Esophagus muscularis mucosa (tissue), 4 donors: Measurements from ENCODE around the gene SLC6A11. TPM values are rescaled to one million over a fixed set of nuclear protein-coding genes. Genes with fewer than 3 reads are reported as not detected.

Source experiments
- DNase-seq: peaks from one replicate; pipeline ENCODE4 v3.0.0-alpha.2; 2017; ENCODE audit errors: extremely low spot score
- H3K27ac ChIP-seq, 4 donors: fragments of 200-600 bp; sonication (generic); replicated peaks in 1 of 4; 1 replicate in 3 of 4; 2 replicates in 1 of 4; pipeline ENCODE4 v1.5.1; 2016 to 2019; ENCODE audit warnings: mild to moderate bottlenecking in 1 of 4
- H3K27me3 ChIP-seq, 4 donors: fragments of 200-600 bp; sonication (generic); one replicate each; pipeline versions ENCODE4 v1.5.1 to v1.6.0; 2016 to 2019
- H3K36me3 ChIP-seq, 4 donors: fragments of 200-600 bp; sonication (generic); one replicate each; pipeline ENCODE4 v1.5.1; 2016 to 2019
- H3K4me1 ChIP-seq, 4 donors: fragments of 200-600 bp; sonication (generic); one replicate each; pipeline ENCODE4 v1.5.1; 2016 to 2019
- H3K4me3 ChIP-seq, 4 donors: fragments of 200-600 bp; sonication (generic); 1 replicate in 2 of 4; 2 replicates in 2 of 4; pipeline ENCODE4 v1.5.1; 2016 to 2019; ENCODE audit warnings: mild to moderate bottlenecking in 4 of 4, moderate library complexity in 1 of 4
- H3K9me3 ChIP-seq, 4 donors: fragments of 200-600 bp; sonication (generic); 1 replicate in 3 of 4; 2 replicates in 1 of 4; pipeline ENCODE4 v1.5.1; 2016 to 2019
- EP300 ChIP-seq: sonication (generic); formaldehyde crosslinking; IDR thresholded peaks from one replicate; pipeline ENCODE4 v1.6.1; 2017; ENCODE audit warnings: antibody characterized with exemption
- POLR2A ChIP-seq: fragments of 450-650 bp; IDR thresholded peaks from one replicate; pipeline ENCODE4 v1.6.1; 2017; ENCODE audit warnings: antibody characterized with exemption, moderate library complexity, mild to moderate bottlenecking, low read depth
- POLR2AphosphoS5 ChIP-seq, 2 donors: sonication (generic); formaldehyde crosslinking; IDR thresholded peaks; one replicate each; pipeline ENCODE4 v1.6.1; 2017; ENCODE audit warnings: antibody characterized with exemption in 2 of 2
- WGBS: methylation state at CpG from one replicate; pipeline ENCODE4 v1.1.5; 2018; 5-methylcytosine and 5-hydroxymethylcytosine counted together
- intact Hi-C: fragments of 100-400 bp; cut with DNase I; formaldehyde crosslinking; loops from one replicate; pipeline ENCODE4 v1.15.1; 2023
- total RNA-seq, 4 donors: library from RNA; depleted of rRNA; stranded (reverse); fragments of >200 nt; gene quantifications; one replicate each; pipeline versions ENCODE4 v1.1.0 to v1.2.1, GENCODE V29; 2016
- TF ChIP-seq, protein P1 (sequence below), 3 experiments: fragments of 200-600 bp in 2 of 3; fragments of 450-650 bp in 1 of 3; sonication (generic) in 2 of 3; IDR thresholded peaks; one replicate each; pipeline ENCODE4 v1.5.1; 2017 to 2019; ENCODE audit warnings: antibody characterized with exemption in 3 of 3, mild to moderate bottlenecking in 2 of 3, moderate library complexity in 1 of 3

The SLC6A11 gene
- total RNA-seq, 4 donors from 2014 or later: not detected

DNA sequence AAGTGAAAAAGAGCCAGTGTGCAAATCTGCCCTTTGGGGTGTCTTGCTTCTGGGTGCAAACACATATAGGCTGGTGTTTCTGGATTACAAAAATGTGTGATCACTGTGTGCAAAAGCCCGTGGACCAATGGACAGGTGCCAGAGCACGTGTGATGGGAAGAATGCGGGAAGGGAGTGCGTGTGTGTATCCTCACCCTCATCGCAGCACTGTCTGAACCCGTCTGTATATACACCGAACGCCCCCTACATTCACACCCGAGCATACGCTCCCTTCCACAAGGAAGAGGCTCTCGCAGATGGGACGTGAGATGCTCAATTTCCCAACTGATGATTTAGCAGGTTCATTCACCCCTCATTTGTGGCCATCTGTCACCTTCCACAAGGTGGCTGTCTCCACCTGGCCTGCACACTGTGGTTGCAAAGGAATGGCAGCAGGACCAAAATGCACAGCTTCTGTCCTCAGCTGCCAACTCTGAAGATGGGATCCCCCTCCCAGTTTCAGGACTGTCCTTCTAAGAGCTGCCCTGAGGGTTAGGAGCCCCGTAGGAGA lies 157.1 kb downstream of the SLC6A11 start:
- Histone ChIP-seq H3K27me3 (peaks cover 0 to 53% (median 3%) of the 10 kb centered on the region in 4 donors), H3K27ac (no peak overlapping the region), H3K36me3 (no peaks in the 10 kb centered on the region), H3K4me1 (no peaks in the 10 kb centered on the region), H3K9me3 (no peaks in the 10 kb centered on the region), H3K4me3 (no peak overlapping the region)
- WGBS: 70% methylated on average over 13 of the region's 13 CpGs
- TF ChIP-seq POLR2AphosphoS5 (IDR thresholded peaks at IDR 0.05): no peak
- no peak for TF ChIP-seq EP300
- TF ChIP-seq, protein P1, sequence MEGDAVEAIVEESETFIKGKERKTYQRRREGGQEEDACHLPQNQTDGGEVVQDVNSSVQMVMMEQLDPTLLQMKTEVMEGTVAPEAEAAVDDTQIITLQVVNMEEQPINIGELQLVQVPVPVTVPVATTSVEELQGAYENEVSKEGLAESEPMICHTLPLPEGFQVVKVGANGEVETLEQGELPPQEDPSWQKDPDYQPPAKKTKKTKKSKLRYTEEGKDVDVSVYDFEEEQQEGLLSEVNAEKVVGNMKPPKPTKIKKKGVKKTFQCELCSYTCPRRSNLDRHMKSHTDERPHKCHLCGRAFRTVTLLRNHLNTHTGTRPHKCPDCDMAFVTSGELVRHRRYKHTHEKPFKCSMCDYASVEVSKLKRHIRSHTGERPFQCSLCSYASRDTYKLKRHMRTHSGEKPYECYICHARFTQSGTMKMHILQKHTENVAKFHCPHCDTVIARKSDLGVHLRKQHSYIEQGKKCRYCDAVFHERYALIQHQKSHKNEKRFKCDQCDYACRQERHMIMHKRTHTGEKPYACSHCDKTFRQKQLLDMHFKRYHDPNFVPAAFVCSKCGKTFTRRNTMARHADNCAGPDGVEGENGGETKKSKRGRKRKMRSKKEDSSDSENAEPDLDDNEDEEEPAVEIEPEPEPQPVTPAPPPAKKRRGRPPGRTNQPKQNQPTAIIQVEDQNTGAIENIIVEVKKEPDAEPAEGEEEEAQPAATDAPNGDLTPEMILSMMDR (IDR thresholded peaks at IDR 0.05): no peak
- intact Hi-C loops: no loop called here
- no peak for DNase-seq

DNA sequence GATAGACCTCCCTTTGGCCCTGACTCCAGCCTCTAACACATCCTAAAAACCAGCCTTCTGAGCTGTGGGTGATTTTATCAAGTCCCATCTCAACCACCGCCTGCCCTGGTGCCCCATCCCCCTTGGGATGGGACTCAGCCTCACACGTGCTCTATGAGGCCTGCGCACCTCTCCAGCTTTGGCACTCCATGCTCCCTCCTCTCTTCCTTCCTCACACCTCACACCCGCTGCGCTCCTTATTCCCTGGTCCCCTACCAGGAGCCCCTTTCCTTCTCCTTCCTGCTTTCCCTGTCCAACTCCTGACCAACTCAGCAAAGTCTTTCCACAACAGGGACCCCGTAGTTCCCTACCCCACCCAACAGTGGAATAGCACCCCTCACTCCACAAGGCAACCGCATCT lies 158.1 kb downstream of the SLC6A11 start:
- Histone ChIP-seq H3K27ac (no peak overlapping the region), H3K9me3 (no peaks in the 10 kb centered on the region), H3K36me3 (no peaks in the 10 kb centered on the region), H3K4me3 (no peak overlapping the region), H3K27me3 (peaks cover 0 to 53% (median 3%) of the 10 kb centered on the region in 4 donors), H3K4me1 (no peaks in the 10 kb centered on the region)
- no peak for TF ChIP-seq POLR2AphosphoS5 (IDR thresholded peaks at IDR 0.05)
- no peak for TF ChIP-seq POLR2A
- TF ChIP-seq, protein P1 (IDR thresholded peaks at IDR 0.05): no peak
- TF ChIP-seq EP300: no peak
- intact Hi-C loops: no loop called here
- 84% methylated on average over 7 of the region's 7 CpGs for WGBS
- no peak for DNase-seq

DNA sequence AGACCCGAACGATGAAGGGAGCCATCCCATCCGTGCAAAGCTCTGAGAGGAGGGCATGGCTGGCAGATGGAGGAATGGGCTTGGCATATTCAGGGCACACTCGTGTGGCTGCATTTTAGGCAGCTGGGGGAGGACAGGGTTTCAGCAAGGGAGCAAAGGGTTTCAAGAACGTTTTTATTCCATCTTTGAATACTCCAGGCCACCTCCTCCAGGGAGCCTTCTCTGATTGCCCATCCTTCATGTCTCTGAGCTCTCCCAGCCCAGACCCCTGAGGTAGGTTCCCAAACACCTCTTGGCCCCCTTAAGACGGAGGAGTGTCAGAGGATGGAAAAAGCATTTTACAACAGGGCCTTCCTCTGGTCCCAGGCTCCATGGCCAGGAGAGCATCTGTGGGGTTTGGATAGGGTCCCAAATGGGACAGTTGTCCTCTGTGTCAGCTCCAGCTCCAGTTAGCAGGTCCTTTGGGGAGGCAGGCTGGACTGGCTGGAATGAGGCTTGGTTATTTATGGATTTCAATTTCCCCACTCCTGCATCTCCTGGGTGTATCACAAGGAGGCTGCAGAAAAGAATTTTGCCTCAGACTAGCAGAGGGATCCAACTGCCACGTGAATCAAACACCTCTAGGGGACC lies 158.8 kb downstream of the SLC6A11 start:
- Histone ChIP-seq H3K9me3 (no peaks in the 10 kb centered on the region), H3K27me3 (peaks cover 0 to 53% (median 3%) of the 10 kb centered on the region in 4 donors), H3K27ac (no peak overlapping the region), H3K4me1 (no peaks in the 10 kb centered on the region), H3K4me3 (no peak overlapping the region), H3K36me3 (no peaks in the 10 kb centered on the region)
- 73% methylated on average over 7 of the region's 7 CpGs for WGBS
- DNase-seq: no peak
- intact Hi-C loops: no loop called here
- TF ChIP-seq POLR2AphosphoS5 (IDR thresholded peaks at IDR 0.05) (no peak), EP300 (no peak), POLR2A (no peak)
- TF ChIP-seq, protein P1 (IDR thresholded peaks at IDR 0.05): no peak

DNA sequence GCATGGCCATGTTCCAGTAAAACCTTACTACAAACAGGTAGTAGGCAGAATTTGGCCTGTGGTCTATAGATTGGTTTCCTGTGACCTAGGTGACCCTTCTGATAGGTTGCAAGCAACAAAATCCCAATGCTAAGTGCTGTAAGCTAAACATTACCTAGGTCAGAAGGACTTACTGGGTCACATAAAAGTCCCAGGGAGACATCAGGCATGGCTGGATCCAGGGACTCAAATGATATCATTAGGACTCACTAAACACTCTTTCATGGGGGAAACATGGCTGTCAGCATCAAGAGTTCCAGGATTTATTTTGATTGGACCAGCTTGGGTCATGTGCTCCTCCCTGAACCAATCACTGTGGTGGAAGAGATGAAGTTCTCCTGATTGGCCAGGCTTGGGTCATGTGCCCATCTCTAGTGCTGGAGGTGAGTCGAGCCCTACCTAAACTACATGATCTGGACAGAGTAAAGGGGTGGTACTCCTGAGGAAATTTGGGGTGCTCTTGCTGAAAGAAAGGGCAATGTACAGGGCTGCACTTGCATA lies 159.7 kb downstream of the SLC6A11 start:
- Histone ChIP-seq H3K27ac (no peak overlapping the region), H3K36me3 (no peaks in the 10 kb centered on the region), H3K4me1 (no peaks in the 10 kb centered on the region), H3K4me3 (no peak overlapping the region), H3K9me3 (no peaks in the 10 kb centered on the region), H3K27me3 (peaks cover 0 to 51% (median 3%) of the 10 kb centered on the region in 4 donors)
- intact Hi-C loops: no loop called here
- 89% methylated on average over 1 of the region's 1 CpG for WGBS
- TF ChIP-seq, protein P1 (IDR thresholded peaks at IDR 0.05): no peak
- TF ChIP-seq EP300 (no peak), POLR2AphosphoS5 (IDR thresholded peaks at IDR 0.05) (no peak), POLR2A (no peak)
- DNase-seq: no peak
